WTC11 (cell line): Measurements from ENCODE around the gene DTNB. TPM values are rescaled to one million over a fixed set of nuclear protein-coding genes. Genes with fewer than 3 reads are reported as not detected.

Source experiments
- ATAC-seq: fragments of 200-7000 bp; cut with Tn5 transposase; 2 replicates; pipeline ENCODE4 v1.10.0; 2021; ENCODE audit warnings: mild to moderate bottlenecking, moderate library complexity
- CTCF ChIA-PET: fragments of 300-600 bp; sonication (Branson Sonifier 250); formaldehyde crosslinking; loops from one replicate; lab custom pipeline; 2021; ENCODE audit warnings: antibody characterized with exemption; lab: Charles Lee
- POLR2A ChIA-PET: fragments of 350-600 bp; sonication (Branson Sonifier 250); formaldehyde crosslinking; loops from one replicate; lab custom pipeline; 2021; ENCODE audit warnings: antibody characterized with exemption; lab: Charles Lee
- DNase-seq: peaks from one replicate; pipeline ENCODE4 v3.0.0; 2021; ENCODE audit warnings: low spot score
- H3K27ac Mint-ChIP-seq: 2 replicates; pipeline ENCODE4 v1.8.0; 2021; ENCODE audit warnings: mixed read lengths
- H3K27me3 Mint-ChIP-seq: 2 replicates; pipeline ENCODE4 v1.8.0; 2021; ENCODE audit warnings: low read depth, mild to moderate bottlenecking, moderate library complexity, mixed read lengths
- H3K36me3 Mint-ChIP-seq: 2 replicates; pipeline ENCODE4 v1.8.0; 2021; ENCODE audit warnings: mixed read lengths
- H3K4me1 Mint-ChIP-seq: 2 replicates; pipeline ENCODE4 v1.8.0; 2022; ENCODE audit warnings: mixed read lengths
- H3K4me3 Mint-ChIP-seq: 2 replicates; pipeline ENCODE4 v1.8.0; 2021; ENCODE audit warnings: mild to moderate bottlenecking, moderate library complexity, mixed read lengths
- H3K9me3 Mint-ChIP-seq: 2 replicates; pipeline ENCODE4 v1.8.0; 2021; ENCODE audit warnings: mixed read lengths
- E2F4 ChIP-seq: sonication (generic); formaldehyde crosslinking; IDR thresholded peaks from 2 replicates; pipeline ENCODE4 v1.8.1; 2022; ENCODE audit warnings: low read depth, mild to moderate bottlenecking, moderate library complexity, missing genetic modification reagents, borderline replicate concordance
- ELF4 ChIP-seq: sonication (generic); formaldehyde crosslinking; IDR thresholded peaks from 2 replicates; pipeline ENCODE4 v1.8.1; 2022; ENCODE audit warnings: low read depth, mild to moderate bottlenecking, moderate library complexity, missing genetic modification reagents
- ERG ChIP-seq: fragments of 250-450 bp; sonication (Bioruptor Pico); IDR thresholded peaks from 2 replicates; pipeline ENCODE4 v1.8.0; 2021; ENCODE audit warnings: mild to moderate bottlenecking
- FOXJ3 ChIP-seq: sonication (generic); formaldehyde crosslinking; IDR thresholded peaks from 2 replicates; pipeline ENCODE4 v1.9.0; 2021; ENCODE audit warnings: missing genetic modification reagents, mild to moderate bottlenecking, borderline replicate concordance
- FOXP1 ChIP-seq: sonication (generic); formaldehyde crosslinking; IDR thresholded peaks from 2 replicates; pipeline ENCODE4 v1.8.0; 2022; ENCODE audit warnings: missing genetic modification reagents, mild to moderate bottlenecking, moderate library complexity, borderline replicate concordance
- MYBL2 ChIP-seq: sonication (generic); formaldehyde crosslinking; IDR thresholded peaks from 2 replicates; pipeline ENCODE4 v1.8.1; 2023; ENCODE audit warnings: mild to moderate bottlenecking, moderate library complexity, missing genetic modification reagents
- NFYB ChIP-seq: sonication (generic); formaldehyde crosslinking; conservative IDR thresholded peaks from 2 replicates; pipeline ENCODE4 v1.8.0; 2022; ENCODE audit warnings: low read depth, missing genetic modification reagents
- NR1H2 ChIP-seq: sonication (generic); formaldehyde crosslinking; IDR thresholded peaks from 2 replicates; pipeline ENCODE4 v1.9.0; 2021; ENCODE audit warnings: mild to moderate bottlenecking, moderate library complexity, missing genetic modification reagents
- OVOL2 ChIP-seq: fragments of 250-450 bp; sonication (Bioruptor Pico); IDR thresholded peaks from 2 replicates; pipeline ENCODE4 v1.9.0; 2021; ENCODE audit warnings: mild to moderate bottlenecking, borderline replicate concordance
- SP1 ChIP-seq: sonication (generic); formaldehyde crosslinking; conservative IDR thresholded peaks from 2 replicates; pipeline ENCODE4 v1.8.1; 2022; ENCODE audit warnings: missing genetic modification reagents
- USF1 ChIP-seq: sonication (generic); formaldehyde crosslinking; IDR thresholded peaks from 2 replicates; pipeline ENCODE4 v1.8.0; 2022; ENCODE audit warnings: mild to moderate bottlenecking, missing genetic modification reagents
- USF2 ChIP-seq: sonication (generic); formaldehyde crosslinking; IDR thresholded peaks from 2 replicates; pipeline ENCODE4 v1.8.1; 2023; ENCODE audit warnings: mild to moderate bottlenecking, missing genetic modification reagents, moderate library complexity
- ZBTB43 ChIP-seq: sonication (generic); formaldehyde crosslinking; IDR thresholded peaks from 2 replicates; pipeline ENCODE4 v1.8.1; 2023; ENCODE audit warnings: mild to moderate bottlenecking, missing genetic modification reagents
- ZNF121 ChIP-seq: sonication (generic); formaldehyde crosslinking; IDR thresholded peaks from 2 replicates; pipeline ENCODE4 v1.8.0; 2023; ENCODE audit warnings: missing genetic modification reagents
- ZNF416 ChIP-seq: fragments of 250-450 bp; sonication (Bioruptor Pico); IDR thresholded peaks from 2 replicates; pipeline ENCODE4 v1.9.0; 2021; ENCODE audit warnings: mild to moderate bottlenecking, inconsistent platforms
- ZNF532 ChIP-seq: fragments of 250-450 bp; sonication (Bioruptor Pico); IDR thresholded peaks from 2 replicates; pipeline ENCODE4 v1.9.0; 2021; ENCODE audit warnings: mild to moderate bottlenecking, borderline replicate concordance
- ZNF671 ChIP-seq: fragments of 250-450 bp; sonication (Bioruptor Pico); IDR thresholded peaks from 2 replicates; pipeline ENCODE4 v1.8.0; 2021; ENCODE audit warnings: mild to moderate bottlenecking
- total RNA-seq: library from RNA; stranded (reverse); gene quantifications from 3 replicates; pipeline ENCODE4 v1.2.3, GENCODE V29; 2021
- TF ChIP-seq, protein P1 (sequence below): sonication (generic); formaldehyde crosslinking; IDR thresholded peaks from 2 replicates; pipeline ENCODE4 v1.8.0; 2023; ENCODE audit warnings: missing genetic modification reagents, mild to moderate bottlenecking, borderline replicate concordance
- TF ChIP-seq, protein P2 (sequence below): sonication (generic); formaldehyde crosslinking; IDR thresholded peaks from 2 replicates; pipeline ENCODE4 v1.8.0; 2022; ENCODE audit warnings: mild to moderate bottlenecking, missing genetic modification reagents
- TF ChIP-seq, protein P3 (sequence below): sonication (generic); formaldehyde crosslinking; IDR thresholded peaks from 2 replicates; pipeline ENCODE4 v1.8.1; 2022; ENCODE audit warnings: mild to moderate bottlenecking, missing genetic modification reagents, moderate library complexity, borderline replicate concordance

Gene DTNB
- total RNA-seq, 1 experiment from 2014 or later: 39.9 TPM

DNA sequence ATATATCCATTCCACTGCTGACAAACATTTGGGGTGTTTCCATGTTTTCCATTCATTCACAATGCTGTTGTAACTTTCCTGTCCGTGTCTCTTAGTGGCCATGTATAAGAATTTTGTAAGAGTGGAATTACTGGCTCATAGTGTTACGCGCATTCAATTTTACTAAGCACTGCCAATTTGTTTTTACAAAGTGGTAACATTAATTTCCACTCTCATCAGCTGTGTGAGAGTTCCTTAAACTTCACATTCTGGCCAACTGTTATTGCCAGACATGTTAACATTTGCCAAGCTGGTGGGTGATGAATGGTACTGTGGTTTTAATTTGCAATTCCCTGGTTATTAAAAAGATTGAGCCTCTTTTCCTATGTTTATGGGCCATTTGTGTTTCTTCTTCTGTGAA, 134.2 kb downstream of the DTNB start (continued):
- TF ChIP-seq, protein P1, sequence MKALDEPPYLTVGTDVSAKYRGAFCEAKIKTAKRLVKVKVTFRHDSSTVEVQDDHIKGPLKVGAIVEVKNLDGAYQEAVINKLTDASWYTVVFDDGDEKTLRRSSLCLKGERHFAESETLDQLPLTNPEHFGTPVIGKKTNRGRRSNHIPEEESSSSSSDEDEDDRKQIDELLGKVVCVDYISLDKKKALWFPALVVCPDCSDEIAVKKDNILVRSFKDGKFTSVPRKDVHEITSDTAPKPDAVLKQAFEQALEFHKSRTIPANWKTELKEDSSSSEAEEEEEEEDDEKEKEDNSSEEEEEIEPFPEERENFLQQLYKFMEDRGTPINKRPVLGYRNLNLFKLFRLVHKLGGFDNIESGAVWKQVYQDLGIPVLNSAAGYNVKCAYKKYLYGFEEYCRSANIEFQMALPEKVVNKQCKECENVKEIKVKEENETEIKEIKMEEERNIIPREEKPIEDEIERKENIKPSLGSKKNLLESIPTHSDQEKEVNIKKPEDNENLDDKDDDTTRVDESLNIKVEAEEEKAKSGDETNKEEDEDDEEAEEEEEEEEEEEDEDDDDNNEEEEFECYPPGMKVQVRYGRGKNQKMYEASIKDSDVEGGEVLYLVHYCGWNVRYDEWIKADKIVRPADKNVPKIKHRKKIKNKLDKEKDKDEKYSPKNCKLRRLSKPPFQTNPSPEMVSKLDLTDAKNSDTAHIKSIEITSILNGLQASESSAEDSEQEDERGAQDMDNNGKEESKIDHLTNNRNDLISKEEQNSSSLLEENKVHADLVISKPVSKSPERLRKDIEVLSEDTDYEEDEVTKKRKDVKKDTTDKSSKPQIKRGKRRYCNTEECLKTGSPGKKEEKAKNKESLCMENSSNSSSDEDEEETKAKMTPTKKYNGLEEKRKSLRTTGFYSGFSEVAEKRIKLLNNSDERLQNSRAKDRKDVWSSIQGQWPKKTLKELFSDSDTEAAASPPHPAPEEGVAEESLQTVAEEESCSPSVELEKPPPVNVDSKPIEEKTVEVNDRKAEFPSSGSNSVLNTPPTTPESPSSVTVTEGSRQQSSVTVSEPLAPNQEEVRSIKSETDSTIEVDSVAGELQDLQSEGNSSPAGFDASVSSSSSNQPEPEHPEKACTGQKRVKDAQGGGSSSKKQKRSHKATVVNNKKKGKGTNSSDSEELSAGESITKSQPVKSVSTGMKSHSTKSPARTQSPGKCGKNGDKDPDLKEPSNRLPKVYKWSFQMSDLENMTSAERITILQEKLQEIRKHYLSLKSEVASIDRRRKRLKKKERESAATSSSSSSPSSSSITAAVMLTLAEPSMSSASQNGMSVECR: no peak
- TF ChIP-seq OVOL2 (CRISPR knock-in tag) (no peak), ZNF532 (CRISPR knock-in tag) (no peak)

- ATAC-seq (no peak), DNase-seq (no peak)
- ChIA-PET POLR2A (no interaction called here), CTCF (no interaction called here)
- H3K9me3 Mint-ChIP-seq: peaks cover 5% of the 10 kb centered on the region
- peaks cover 6% of the 10 kb centered on the region for H3K4me1 Mint-ChIP-seq
- H3K27ac Mint-ChIP-seq: no peak overlapping the region
- H3K27me3 Mint-ChIP-seq: no peaks in the 10 kb centered on the region
- no peak overlapping the region for H3K4me3 Mint-ChIP-seq
- H3K36me3 Mint-ChIP-seq: peaks cover 31% of the 10 kb centered on the region
- no peak for TF ChIP-seq ZNF671
- TF ChIP-seq ERG (CRISPR knock-in tag): no peak
- TF ChIP-seq FOXJ3 (CRISPR knock-in tag): no peak
- TF ChIP-seq NR1H2 (CRISPR knock-in tag): no peak
- TF ChIP-seq USF2 (CRISPR knock-in tag): no peak
- TF ChIP-seq MYBL2 (CRISPR knock-in tag): no peak
- no peak for TF ChIP-seq NFYB (CRISPR knock-in tag)
- TF ChIP-seq FOXP1: no peak
- TF ChIP-seq ELF4: no peak
- no peak for TF ChIP-seq ZBTB43 (CRISPR knock-in tag)
- TF ChIP-seq, protein P2, sequence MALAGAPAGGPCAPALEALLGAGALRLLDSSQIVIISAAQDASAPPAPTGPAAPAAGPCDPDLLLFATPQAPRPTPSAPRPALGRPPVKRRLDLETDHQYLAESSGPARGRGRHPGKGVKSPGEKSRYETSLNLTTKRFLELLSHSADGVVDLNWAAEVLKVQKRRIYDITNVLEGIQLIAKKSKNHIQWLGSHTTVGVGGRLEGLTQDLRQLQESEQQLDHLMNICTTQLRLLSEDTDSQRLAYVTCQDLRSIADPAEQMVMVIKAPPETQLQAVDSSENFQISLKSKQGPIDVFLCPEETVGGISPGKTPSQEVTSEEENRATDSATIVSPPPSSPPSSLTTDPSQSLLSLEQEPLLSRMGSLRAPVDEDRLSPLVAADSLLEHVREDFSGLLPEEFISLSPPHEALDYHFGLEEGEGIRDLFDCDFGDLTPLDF (CRISPR knock-in tag): no peak
- no peak for TF ChIP-seq E2F4
- TF ChIP-seq SP1 (CRISPR knock-in tag): no peak
- no peak for TF ChIP-seq USF1 (CRISPR knock-in tag)
- no peak for TF ChIP-seq ZNF416 (CRISPR knock-in tag)
- no peak for TF ChIP-seq ZNF121
- TF ChIP-seq, protein P3, sequence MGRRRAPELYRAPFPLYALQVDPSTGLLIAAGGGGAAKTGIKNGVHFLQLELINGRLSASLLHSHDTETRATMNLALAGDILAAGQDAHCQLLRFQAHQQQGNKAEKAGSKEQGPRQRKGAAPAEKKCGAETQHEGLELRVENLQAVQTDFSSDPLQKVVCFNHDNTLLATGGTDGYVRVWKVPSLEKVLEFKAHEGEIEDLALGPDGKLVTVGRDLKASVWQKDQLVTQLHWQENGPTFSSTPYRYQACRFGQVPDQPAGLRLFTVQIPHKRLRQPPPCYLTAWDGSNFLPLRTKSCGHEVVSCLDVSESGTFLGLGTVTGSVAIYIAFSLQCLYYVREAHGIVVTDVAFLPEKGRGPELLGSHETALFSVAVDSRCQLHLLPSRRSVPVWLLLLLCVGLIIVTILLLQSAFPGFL: no peak
Observed at GRCh38 chr2:25537526-25537925, 135.9 kb downstream of the DTNB start.
